ENCODE data around the gene C1orf167.

C1orf167 gene, protein sequence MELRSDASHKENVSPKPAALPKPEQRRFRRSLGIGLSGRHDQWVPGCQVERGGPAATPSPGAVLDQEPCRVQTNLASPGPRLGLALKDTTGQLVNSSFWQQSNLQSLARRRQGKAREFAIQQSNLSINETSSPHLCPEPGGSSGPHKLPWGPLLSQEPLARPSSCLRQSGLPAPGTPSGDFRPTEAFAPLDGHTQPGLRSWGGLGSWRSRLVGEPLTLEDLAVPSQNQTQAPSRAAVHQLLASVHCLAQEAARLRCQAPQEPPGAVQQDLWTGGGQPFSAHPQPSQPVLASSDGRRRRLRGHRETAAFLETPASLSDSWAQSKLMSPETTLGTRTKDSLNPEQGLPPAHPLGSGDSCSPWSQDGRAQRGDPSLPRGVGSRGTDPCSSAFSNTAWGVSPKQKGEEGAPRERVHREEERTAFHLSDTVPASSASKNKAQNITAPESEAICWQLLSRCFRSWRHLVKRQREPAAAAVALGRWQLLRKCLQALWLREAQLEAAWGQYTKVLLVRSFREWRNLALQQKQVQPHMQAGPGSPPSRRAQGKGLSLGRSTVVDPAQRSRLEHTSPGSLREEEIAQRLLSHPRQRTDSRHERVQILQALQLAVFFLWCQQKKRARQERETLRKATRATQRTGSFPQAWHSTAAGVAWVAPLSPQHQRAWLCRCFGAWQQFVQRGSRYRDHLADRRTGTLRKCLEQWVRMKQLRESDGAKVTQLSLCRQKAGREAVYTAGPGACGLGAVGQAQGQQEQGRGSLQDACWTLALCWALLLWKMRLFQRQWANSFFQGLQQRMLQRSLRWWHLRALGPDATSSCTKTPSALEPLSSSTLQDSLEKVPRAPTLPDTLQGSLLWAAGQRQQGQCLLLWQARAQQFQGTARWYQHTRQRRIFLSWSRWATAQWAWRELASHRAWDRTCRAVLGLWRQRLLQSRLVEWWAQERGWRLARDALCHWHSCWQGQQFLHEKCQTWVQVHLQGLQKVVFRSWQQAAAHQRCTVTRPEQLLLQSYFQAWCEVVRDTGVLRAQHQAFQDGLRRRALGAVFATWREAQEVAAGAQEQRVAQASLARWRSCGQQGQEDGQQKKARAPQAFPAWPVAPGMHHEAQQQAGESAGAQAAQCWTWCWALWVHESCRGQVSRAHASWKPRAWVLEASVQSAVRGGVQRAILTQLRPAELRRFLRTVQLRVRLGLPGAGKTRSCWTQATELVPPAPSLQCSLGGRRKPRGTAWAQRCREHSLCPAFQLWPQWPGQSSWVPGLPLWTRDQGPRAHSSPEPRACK (N-terminal part only)

GRCh38 chr1:11761988-11762406 is at the start of gene C1orf167:
Gene C1orf167, plus strand, starts transcription at chr1:11762193. Its CDS starts 2,208 bp downstream, at chr1:11764401.
- DNase-seq: no peak

DNA sequence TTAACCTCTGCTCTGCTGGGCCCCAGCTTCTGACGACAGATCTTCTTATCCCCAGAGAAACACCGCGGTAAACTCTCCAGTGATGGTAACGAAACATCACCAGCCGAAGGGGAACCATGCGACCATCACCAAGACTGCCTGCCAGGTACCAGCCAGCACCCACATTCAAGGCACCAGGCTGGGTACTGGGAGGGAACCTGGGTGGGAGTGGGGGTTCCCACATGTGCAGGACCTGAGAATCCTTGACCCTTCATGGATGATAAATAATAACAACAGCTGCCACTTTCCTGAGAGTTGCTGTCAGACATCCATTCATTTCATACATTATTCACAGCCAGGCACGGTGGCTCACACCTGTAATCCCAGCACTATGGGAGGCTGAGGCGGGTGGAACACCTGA is 49.7 kb upstream of the C1orf167 start:
- no peak for DNase-seq

DNA sequence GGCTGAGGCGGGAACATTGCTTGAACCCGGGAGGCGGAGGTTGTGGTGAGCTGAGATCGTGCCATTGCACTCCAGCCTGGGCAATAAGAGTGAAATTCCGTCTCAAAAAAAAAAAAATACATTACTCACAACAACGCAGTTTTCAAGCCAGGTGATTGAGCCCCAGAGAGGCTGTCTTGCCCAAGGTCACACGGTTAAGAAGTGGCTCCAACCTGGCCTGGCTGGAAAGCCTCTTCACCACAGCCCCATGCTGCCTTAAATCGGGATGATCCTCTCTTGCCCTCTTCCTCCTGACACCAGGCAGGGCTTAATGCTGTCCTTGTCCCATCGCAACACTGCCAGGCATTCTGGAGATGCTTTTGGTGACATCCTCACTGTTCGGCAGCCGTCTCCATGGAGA is 48.9 kb upstream of the C1orf167 start:
- no peak for DNase-seq

GRCh38 chr1:11714831-11715575 is 47.0 kb upstream of the C1orf167 start:
- DNase-seq: no peak

DNA sequence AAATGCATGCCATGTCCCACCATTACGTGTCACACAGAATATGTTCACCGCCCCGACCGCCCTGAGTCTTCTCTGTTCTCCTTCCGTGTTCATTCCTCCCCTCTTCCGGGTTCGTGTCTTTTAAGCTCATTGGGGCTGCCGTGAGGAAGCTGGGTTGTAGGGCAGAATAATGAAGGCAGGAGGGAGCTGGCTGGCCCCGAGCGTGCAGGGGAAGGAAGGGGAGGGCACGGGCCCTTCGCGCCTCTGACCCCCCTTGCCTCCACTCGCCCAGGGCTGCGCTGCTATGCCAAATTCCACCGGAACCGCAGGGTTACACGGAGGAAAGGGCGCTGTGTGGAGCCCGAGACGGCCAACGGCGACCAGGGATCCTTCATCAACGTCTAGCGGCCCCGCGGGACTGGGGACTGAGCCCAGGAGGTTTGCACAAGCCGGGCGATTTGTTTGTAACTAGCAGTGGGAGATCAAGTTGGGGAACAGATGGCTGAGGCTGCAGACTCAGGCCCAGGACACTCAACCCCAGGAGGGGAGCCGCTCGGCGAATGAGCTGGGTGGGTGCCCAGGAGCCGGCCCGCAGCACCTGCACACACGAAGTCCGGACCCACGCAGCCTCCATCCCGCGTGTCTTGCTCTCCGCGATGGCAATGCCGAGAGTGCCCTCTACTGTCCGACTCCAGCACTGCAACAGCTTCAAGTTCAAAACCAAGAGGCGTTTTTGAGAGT is 42.5 kb upstream of the C1orf167 start:
- DNase-seq: peak; percentile 87

DNA sequence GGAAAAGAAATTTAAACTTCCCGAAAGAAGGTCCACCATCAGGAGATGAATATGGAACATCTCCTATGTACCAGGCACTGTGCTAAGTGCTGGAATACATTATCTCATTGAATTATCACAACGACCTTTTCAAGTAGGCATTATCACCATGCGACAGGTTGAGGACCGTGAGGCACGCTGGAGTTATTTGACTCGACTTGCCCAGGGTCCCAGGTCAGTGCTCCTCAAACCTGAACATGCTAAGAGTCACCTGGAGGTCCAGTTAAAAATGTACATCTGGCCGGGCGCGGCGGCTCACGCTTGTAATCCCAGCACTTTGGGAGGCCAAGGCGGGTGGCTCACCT is 42.0 kb upstream of the C1orf167 start:
- no peak for DNase-seq

- DNase-seq: no peak
Observed at GRCh38 chr1:11720525-11720924, 41.5 kb upstream of the C1orf167 start.

DNA sequence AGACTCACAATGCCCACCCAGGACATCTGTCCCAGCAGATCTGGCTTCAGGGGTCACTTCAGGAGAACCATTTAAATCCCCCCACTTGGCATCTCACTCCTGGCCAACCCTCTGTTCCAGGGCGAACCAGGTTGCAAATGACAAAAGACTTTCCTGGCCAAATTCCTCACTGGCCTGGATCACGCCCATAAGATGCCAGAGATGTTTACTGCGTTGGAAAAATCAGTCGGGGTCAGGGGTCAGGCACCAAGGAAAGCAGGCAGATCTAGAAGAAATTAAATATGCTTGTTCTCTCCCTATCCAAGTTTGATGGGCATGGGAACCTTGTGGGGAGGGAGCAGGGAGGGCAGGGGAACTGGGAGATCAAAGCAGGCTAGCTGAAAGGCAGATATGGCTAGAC is 40.7 kb upstream of the C1orf167 start:
- DNase-seq: no peak

DNA sequence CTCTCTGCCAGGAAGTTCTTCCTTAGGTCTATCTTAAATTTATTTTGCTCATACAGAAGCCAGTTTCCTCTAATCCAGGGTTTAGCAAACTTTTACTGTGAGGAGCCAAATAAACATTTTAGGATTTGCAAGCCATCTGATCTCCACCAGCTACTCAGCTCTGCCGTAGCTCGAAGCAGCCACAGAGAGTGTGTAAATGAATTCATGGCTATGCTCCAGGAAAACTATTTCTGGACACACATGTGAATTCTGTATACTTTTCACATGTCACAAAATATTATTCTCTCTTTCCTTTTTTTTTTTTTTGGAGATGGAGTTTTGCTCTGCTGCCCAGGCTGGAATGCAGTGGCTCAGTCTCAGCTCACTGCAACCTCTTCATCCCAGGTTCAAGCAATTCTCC is 39.5 kb upstream of the C1orf167 start:
- DNase-seq: no peak

DNA sequence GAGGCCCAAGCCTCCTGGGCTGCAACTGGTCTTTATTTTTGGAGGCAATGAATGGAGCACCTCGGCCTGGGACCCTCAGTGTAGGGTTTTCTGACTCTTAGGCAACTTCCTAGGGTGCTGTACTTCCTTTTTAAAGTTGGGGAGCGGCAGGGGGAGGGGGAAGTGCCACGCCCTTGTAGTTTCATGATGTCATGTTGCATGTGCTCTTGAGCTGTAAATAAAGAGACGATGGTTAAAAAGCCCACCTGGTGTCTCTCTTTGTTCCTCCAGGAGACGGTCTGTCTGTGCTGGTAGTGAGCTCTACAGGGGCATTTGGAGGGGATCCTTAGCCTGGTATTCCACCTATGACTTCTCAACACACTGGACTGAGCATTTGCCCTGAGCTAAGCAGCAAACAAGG is 36.4 kb upstream of the C1orf167 start:
- DNase-seq: no peak

DNA sequence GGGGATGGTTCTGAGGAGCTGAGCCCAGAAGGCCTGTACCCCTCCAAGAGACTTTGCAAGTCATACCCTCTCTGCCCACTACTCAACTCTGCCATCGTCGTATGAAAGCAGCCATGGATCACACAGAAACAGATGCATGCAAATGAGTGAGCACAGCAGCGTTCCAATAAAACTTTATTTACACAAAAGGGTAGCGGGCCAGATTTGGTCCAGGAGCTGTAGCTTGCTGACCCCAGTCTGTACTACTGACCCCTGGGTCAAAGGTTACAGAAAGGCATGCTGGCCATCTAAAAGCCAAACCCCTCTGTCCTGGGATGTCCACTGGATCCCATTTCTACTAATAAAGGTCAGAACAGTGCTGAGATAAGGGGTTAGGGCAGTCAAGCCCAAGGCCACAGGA is 34.9 kb upstream of the C1orf167 start:
- no peak for DNase-seq

- no peak for DNase-seq
Observed at GRCh38 chr1:11728126-11728806, 33.7 kb upstream of the C1orf167 start.

DNA sequence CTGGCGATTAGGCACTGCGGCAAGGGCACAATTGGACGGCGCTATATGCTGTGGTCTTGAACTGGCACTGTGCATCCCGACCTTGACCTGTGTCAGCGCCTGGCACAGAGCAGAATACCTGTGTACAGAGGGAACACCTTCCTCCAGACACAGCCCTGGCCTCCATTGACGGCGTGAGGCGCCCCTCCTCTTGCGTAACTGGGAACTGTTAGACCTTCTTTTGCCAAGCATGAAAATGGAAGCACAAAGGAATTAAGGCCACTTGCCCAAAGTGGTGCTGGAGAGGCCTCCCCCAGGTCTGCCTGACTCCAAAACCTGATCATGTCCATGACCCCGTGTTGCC is 32.9 kb upstream of the C1orf167 start:
- DNase-seq: no peak

- DNase-seq: no peak
Observed at GRCh38 chr1:11729498-11730428, 32.2 kb upstream of the C1orf167 start.

DNA sequence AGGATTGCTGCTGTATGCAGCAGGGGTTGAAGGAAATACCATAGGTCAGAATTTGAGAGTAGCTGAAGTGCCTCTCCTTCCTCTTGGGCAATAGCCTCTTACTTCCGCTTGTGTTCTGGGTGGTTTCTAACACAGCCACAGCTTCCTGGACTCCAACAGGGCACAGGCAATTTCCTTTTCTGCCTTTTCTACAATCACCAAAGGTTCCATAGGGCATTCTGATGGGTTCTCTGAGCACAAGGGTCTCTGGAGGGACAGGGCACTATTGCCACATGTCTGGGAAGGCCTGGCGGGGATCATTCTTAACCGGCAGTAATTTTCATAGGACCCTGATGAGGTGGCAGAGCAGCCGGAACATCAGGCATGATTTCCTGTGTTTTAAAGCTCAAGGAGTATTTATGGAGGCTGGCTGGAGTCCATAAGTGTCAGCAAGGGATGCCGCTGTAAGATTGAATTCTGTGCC is 31.5 kb upstream of the C1orf167 start:
- DNase-seq: peak; percentile 84

GRCh38 chr1:11731691-11732283 is 30.2 kb upstream of the C1orf167 start:
- peak; percentile 85 for DNase-seq

- no peak for DNase-seq
Observed at GRCh38 chr1:11733306-11733705, 28.7 kb upstream of the C1orf167 start.

DNA sequence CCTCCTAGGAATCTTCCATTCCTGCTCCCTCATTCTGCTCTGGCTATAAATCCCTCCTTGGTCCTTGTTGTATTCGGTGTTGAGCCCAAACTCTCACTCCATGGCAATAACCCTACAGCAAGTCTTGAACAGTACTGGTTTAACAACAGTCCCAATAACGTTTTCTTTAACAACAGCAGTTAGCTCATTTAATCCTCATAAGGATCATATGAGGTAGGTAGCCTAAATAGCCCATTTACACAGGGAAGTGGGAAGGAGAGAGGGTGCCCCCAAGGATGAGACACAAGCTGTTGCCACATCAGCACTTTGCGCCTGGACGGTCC is 26.5 kb upstream of the C1orf167 start:
- no peak for DNase-seq

GRCh38 chr1:11735854-11736745 is 25.9 kb upstream of the C1orf167 start, which contains the start of gene AGTRAP:
Gene AGTRAP, plus strand, starts transcription at chr1:11736136. Its CDS starts 73 bp downstream, at chr1:11736209.
- peak; percentile 96 for DNase-seq
